Medulla oblongata (tissue), 1 donor: ENCODE measurements around the gene MAP3K13.
"Not testable (repeated sequence)": the region's sequence is repeated elsewhere in the genome, so short reads cannot be mapped to it uniquely, and the experiment has no call there.

Source experiments
- DNase-seq: peaks from one replicate; pipeline ENCODE4 v3.0.0-alpha.2; 2015; ENCODE audit errors: extremely low spot score

Gene MAP3K13

DNA sequence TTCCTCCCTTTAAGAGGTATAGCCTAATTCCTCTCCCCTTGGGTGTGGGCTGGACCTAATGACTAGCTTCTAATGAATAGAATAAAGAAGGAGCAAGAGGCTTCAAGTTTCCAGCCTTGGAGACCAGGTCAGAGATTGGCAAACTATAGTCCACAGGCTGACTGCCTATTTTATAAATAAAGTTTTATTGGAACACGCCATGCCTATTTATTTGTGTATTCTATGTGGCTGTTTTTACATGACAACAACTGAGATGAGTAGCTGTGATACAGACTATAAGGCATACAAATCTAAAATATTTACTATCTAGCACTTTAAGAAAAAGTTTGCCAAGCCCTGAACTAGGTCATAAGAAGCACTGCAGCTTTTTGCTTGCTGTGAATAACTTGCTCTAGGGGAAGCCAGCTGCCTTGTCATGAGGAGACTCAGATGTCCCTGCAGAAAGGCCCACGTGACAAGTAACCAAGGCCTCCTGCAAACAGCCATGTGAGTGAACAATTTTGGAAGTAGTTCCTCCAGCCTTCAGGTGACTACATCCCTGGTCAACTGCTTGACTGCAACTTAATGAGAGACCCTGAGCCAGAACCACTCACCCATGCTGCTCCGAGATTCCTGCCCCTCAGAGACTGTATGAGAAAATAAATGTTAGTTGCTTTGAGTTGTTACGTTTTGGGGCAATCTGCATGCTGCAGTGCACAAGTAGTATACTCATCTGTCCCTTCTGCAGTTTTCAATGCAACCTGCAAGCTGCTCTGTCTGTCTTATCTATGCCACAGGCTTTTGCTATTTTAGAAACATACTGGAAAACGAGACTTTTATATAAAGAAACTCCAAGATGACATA is 21.1 kb upstream of the MAP3K13 start:
- DNase-seq = peak; percentile 12

DNA sequence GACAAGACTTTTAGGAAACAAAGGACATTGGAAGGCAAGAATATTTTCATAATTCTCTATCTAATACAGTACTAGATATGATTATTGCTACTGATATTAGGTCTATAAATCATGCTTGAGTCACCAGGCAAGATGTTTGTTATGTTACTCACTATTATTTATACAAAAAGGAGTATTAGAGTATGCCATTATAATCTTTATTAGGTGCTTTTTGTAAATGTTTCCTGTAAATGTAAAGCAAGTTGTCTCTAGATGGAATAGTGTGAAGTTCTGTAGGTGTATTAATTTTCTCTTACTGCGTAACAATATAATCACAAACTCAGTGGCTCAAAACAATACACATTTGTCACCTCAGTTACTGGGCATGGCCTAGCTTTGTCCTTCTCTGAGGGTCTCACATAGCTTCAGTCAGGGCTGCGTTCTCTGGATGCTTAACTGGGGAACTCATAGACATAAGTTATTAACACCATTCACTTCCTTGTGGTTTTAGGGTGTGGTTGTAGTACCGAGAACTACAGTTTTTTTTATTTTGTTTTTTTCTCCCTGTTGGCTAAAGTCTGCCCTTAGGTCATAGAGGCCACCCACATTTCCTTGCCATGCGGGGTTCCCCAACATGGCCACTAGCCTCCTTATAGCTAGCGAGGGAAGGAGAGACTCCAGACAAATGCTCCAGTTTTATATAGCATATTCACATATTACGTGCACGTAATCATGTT is 20.3 kb upstream of the MAP3K13 start:
- no peak for DNase-seq

GRCh38 chr3:185347399-185347798 is 15.5 kb upstream of the MAP3K13 start:
- no peak for DNase-seq

DNA sequence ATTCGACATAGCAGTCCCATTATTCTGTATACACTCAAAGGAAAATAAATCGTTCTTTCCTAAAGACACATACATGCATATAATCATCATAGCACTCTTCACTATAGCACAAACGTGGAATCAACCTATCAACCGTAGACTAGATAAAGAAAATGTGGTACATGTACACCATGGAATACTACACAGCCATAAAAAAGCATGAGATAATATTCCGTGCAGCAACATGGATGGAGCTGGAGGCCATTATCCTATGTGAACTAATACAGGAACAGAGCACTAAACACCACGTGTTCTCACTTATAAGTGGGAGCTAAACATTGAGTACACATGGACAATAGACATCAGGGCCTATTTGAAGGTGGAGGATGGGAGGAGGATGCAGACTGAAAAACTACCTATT is 12.1 kb upstream of the MAP3K13 start:
- no peak for DNase-seq

- no peak for DNase-seq
Observed at GRCh38 chr3:185351396-185351795, 11.5 kb upstream of the MAP3K13 start.

DNA sequence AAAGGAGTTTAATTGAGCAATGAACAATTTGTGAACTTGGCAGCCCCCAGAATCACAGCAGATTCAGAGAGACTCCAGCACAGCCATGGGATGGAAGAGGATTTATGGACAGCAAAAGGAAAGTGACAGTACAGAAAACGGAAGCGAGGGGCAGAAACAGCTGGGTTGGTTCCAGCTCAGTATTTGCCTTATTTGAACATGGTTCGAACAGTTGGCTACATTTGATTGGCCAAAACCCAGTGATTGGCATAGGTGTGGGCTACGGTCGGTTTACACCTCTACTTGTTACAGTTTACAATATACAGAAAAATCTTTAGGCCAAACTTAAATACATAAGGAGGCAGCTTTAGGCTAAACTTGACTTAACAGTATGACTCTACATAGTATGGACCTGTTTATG is 9.7 kb upstream of the MAP3K13 start:
- DNase-seq = no peak

- DNase-seq = peak; percentile 78
Observed at GRCh38 chr3:185353823-185354614, 8.9 kb upstream of the MAP3K13 start.

DNA sequence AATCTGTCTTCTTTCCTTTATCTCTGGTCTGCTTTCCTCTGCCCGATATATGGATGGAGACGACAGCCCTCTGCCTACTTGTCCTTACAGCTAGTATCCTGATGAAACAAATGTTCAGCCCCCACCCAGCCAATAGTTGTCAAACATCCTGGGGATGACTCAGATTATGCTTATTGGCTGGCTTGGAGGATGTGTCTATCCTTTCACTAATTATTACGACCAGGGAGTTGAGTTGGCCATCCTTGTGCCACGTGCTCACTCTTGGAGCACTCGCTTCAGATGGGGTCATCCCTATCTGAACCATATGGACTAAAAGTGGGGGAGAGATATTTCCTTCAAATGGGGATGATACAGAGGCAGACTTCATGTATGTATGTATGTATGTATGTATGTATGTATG is 6.4 kb upstream of the MAP3K13 start:
- no peak for DNase-seq

DNA sequence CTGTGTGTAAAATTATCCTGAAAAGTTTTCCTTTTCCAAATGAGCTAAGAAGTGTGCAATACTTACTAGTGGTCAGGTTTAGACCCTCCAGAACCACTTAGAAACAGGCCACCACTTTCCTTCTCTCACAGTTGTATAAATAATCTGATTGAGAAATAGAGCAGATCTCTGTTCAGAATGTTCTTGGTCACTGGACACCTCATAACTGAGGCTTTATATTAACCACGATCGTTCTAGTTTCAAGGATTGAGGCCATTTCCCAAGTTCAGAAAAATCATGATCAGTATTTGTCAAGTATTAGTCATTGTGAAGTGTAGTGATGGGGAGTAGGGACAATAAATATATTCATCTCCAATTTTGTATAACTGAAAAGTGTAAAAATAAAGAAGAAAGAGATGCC is 1.0 kb upstream of the MAP3K13 start:
- DNase-seq = no peak

GRCh38 chr3:185363662-185364203 is 797 bp downstream of the MAP3K13 start:
- DNase-seq = peak; percentile 56

GRCh38 chr3:185365291-185366073 is 2.5 kb downstream of the MAP3K13 start:
- DNase-seq = peak; percentile 25

- DNase-seq = no peak
Observed at GRCh38 chr3:185366074-185366335, 3.1 kb downstream of the MAP3K13 start.

GRCh38 chr3:185366913-185367312 is 4.0 kb downstream of the MAP3K13 start:
- DNase-seq = no peak

DNA sequence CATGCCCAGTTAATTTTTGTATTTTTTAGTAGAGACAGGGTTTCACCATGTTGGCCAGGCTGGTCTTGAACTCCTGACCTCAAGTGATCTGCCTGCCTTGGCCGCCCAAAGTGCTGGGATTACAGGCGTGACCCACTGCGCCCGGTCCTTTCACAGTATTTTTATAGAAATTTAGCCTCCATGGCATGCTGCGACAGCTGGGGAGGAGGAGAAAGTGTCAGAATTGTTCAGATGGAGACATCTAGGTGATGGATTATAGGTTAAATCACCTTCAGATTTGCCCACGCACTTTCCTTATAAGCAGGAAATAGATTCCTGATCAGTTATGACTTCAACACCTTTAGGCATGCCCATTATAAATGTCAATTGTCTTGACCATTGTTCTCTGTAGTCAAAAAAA is 7.4 kb downstream of the MAP3K13 start:
- DNase-seq = not testable (repeated sequence)

DNA sequence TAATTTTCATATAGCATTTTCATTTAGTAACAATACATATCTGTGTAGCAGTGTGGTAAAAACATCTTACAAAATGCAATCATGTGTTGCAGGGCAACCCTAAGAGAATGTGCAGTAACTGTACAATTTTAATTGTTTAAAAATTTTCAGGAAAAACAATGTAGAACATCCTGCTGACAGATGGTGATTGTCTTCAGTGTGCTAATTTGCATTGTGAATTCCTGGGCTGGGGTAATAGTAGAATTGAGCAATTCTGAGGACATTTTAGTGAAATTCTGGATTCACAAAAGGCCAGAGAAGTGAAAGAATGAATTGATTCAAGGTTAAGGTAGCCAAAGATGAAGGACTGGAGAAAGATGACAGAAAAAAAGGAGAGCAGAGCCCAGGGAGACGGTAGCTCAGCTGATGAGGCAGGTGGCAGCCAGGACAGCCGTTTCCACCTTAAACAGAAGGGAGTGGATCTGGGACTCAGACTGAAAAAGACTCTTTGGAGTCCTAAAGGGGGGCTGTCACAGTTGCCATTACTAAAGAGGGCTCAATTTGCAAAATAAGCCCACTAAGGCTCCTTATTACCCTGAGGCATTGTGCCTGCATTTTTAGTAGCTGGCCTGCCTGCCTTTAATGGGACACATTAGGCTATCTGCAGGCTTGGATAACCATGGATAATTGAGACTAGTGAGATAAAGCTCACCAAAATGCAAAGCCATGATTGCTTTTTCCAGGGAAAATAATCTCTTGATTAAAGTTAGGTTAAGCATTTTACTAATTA is 8.6 kb downstream of the MAP3K13 start:
- no peak for DNase-seq

- DNase-seq = no peak
Observed at GRCh38 chr3:185381320-185382058, 18.6 kb downstream of the MAP3K13 start.

GRCh38 chr3:185382154-185382553 is 19.2 kb downstream of the MAP3K13 start:
- DNase-seq = no peak

- not testable (repeated sequence) for DNase-seq
Observed at GRCh38 chr3:185386515-185386914, 23.6 kb downstream of the MAP3K13 start.

DNA sequence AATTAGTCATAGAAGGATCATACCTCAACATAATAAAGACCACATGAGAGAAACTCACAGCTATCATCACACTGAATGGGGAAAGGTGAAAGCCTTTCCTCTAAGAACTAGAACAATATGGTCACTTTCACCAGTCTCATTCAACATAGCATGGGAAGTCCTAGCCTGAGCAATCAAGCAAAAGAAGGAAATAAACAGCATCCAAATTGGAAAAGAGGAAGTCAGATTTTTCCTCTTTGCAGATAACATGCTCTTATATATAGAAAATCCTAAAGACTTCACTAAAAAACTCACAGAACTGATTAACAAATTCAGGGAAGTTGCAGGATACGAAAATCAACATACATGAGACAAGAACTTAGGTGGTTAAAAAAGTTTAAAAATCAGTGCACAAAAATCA is 24.7 kb downstream of the MAP3K13 start:
- DNase-seq = no peak

DNA sequence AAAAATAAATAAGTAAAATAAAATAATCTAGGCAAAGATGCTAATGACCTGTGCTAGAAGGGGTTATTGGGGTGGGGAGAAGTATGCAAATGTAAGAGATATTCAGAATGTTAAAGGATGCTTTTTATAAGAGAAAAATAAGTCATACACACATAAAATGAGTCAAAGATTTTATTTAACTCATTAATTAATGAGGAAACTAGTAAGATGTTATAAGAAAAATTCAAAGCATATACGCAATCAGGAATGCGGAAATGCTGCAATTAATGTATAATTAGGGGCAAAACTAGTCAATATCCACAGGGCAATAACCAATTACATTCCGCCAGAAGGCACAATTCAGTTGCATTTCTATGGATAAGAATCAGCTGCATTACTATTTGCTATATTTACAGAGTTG is 30.1 kb downstream of the MAP3K13 start:
- no peak for DNase-seq
